Measurements from ENCODE around the gene DCX. TPM values are rescaled to one million over a fixed set of nuclear protein-coding genes. Genes with fewer than 3 reads are reported as not detected.

Gene DCX
- total and polyA plus RNA-seq, 2 donors (not counting 1 experiment from before 2014, with no cell fraction given), result not detected

DNA sequence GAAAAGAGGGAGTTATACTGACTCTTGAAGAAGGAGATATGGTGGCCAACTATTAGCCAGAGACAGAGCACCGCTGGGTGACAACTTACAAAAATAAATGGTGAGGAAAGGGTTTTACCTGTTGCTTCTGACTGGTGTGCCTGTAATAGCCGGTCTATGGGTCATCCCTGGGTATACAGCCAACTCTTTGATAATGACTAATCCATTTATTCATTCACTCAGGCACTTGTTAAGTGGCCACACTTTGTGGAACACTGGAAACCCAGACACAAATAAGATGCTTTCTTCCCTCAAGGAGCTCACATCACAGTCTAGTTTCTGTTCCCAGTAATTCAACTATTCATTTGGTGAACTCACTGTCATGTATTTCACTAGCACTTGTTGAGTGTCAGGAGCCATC is 128.5 kb downstream of the DCX start:
- H3K4me1 ChIP-seq (ENCODE audit: control insufficient read depth, extremely low read depth, insufficient read depth, low read length), result no peaks in the 10 kb centered on the region
- DNase-seq (ENCODE audit: low read depth in 2 of 2), result no peak
- no peaks in the 10 kb centered on the region for H3K9me3 ChIP-seq (ENCODE audit: control insufficient read depth, insufficient read depth, low read depth, low read length)
- H3K4me3 ChIP-seq (replicated peaks in 1 of 4; ENCODE audit: control extremely low read depth in 1 of 4, insufficient read depth in 1 of 4, low read depth in 3 of 4, low read length in 4 of 4), result no peak overlapping the region
- H4K20me1 ChIP-seq (ENCODE audit: control insufficient read depth, extremely low read depth, insufficient read depth, low read length), result no peaks in the 10 kb centered on the region
- no peak overlapping the region for H3K27ac ChIP-seq (ENCODE audit: insufficient read depth, low read length)
- H3K27me3 ChIP-seq (ENCODE audit: control insufficient read depth, insufficient read depth, low read length), result no peaks in the 10 kb centered on the region
- no peak for TF ChIP-seq EZH2 (IDR thresholded peaks at IDR 0.05; ENCODE audit: low read length, missing control alignments)
- TF ChIP-seq, protein P1, sequence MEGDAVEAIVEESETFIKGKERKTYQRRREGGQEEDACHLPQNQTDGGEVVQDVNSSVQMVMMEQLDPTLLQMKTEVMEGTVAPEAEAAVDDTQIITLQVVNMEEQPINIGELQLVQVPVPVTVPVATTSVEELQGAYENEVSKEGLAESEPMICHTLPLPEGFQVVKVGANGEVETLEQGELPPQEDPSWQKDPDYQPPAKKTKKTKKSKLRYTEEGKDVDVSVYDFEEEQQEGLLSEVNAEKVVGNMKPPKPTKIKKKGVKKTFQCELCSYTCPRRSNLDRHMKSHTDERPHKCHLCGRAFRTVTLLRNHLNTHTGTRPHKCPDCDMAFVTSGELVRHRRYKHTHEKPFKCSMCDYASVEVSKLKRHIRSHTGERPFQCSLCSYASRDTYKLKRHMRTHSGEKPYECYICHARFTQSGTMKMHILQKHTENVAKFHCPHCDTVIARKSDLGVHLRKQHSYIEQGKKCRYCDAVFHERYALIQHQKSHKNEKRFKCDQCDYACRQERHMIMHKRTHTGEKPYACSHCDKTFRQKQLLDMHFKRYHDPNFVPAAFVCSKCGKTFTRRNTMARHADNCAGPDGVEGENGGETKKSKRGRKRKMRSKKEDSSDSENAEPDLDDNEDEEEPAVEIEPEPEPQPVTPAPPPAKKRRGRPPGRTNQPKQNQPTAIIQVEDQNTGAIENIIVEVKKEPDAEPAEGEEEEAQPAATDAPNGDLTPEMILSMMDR (conservative IDR thresholded peaks at IDR 0.05 in 1 of 2, IDR thresholded peaks at IDR 0.05 in 1 of 2; ENCODE audit: low read depth in 1 of 2, low read length in 2 of 2), result no peak
- H3K9ac ChIP-seq (ENCODE audit: insufficient read depth, low read length), result no peak overlapping the region
- no peak overlapping the region for H3K4me2 ChIP-seq (ENCODE audit: extremely low read depth, insufficient read depth, low read length)
- H3K79me2 ChIP-seq (ENCODE audit: control insufficient read depth, insufficient read depth, low read length), result no peaks in the 10 kb centered on the region
- H3K36me3 ChIP-seq (ENCODE audit: control insufficient read depth, insufficient read depth, low read length), result no peaks in the 10 kb centered on the region
- no peak overlapping the region for H2AFZ ChIP-seq (ENCODE audit: low read length)

DNA sequence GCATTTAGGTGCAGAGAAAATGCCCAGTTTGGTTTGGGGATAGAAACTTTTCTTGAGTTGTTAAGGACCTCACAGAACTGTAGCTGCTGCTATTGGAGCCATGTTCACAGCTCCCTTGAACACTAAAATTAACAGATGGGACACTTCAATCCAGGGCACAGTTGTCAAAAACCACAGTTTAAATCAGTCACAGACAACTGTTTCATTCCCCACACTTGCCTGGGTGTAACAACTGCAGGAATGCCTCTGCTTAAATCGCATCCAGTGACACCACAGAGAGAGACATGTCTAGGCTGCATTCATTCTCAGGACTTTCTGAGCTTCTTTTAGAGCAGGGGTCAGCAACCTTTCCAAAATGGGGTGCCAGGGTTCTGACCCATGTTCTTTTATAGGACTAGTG is 129.0 kb downstream of the DCX start:
- H3K79me2 ChIP-seq (ENCODE audit: control insufficient read depth, insufficient read depth, low read length), result no peaks in the 10 kb centered on the region

DNA sequence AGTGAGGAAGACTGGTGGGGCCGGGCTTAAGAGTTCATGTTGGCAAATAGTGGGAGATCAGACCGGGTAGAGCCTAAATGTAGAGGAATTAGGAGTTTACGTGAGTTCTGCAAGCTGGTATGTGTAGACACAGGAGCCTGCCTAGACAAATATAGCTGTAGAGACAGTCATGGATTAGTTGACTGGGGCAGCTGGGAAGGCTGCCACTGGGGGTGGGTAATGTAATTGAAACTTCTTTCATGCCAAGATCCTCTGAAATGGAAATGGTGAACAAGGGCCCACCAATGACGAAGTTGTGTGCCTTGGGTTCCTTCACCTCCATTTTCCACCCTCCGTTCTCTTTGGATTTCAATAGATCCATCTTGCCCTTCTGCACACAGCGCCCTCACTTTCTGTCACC is 129.9 kb downstream of the DCX start:
- no peak overlapping the region for H3K4me3 ChIP-seq (replicated peaks in 1 of 4; ENCODE audit: control extremely low read depth in 1 of 4, insufficient read depth in 1 of 4, low read depth in 3 of 4, low read length in 4 of 4)
- no peak overlapping the region for H2AFZ ChIP-seq (ENCODE audit: low read length)
- H3K9ac ChIP-seq (ENCODE audit: insufficient read depth, low read length), result no peak overlapping the region
- H3K27me3 ChIP-seq (ENCODE audit: control insufficient read depth, insufficient read depth, low read length), result no peaks in the 10 kb centered on the region
- no peaks in the 10 kb centered on the region for H3K79me2 ChIP-seq (ENCODE audit: control insufficient read depth, insufficient read depth, low read length)
- no peaks in the 10 kb centered on the region for H4K20me1 ChIP-seq (ENCODE audit: control insufficient read depth, extremely low read depth, insufficient read depth, low read length)
- no peaks in the 10 kb centered on the region for H3K9me3 ChIP-seq (ENCODE audit: control insufficient read depth, insufficient read depth, low read depth, low read length)
- no peak for DNase-seq (ENCODE audit: low read depth in 2 of 2)
- no peak for TF ChIP-seq EZH2 (IDR thresholded peaks at IDR 0.05; ENCODE audit: low read length, missing control alignments)
- TF ChIP-seq, protein P1 (conservative IDR thresholded peaks at IDR 0.05 in 1 of 2, IDR thresholded peaks at IDR 0.05 in 1 of 2; ENCODE audit: low read depth in 1 of 2, low read length in 2 of 2), result no peak
- H3K4me2 ChIP-seq (ENCODE audit: extremely low read depth, insufficient read depth, low read length), result no peak overlapping the region
- H3K4me1 ChIP-seq (ENCODE audit: control insufficient read depth, extremely low read depth, insufficient read depth, low read length), result no peaks in the 10 kb centered on the region
- no peak overlapping the region for H3K27ac ChIP-seq (ENCODE audit: insufficient read depth, low read length)
- H3K36me3 ChIP-seq (ENCODE audit: control insufficient read depth, insufficient read depth, low read length), result no peaks in the 10 kb centered on the region

More for the DNA sequence above, 129.0 kb downstream of the DCX start:
- H3K4me3 ChIP-seq (replicated peaks in 1 of 4; ENCODE audit: control extremely low read depth in 1 of 4, insufficient read depth in 1 of 4, low read depth in 3 of 4, low read length in 4 of 4), result no peak overlapping the region
- H3K27ac ChIP-seq (ENCODE audit: insufficient read depth, low read length), result no peak overlapping the region
- no peak overlapping the region for H3K9ac ChIP-seq (ENCODE audit: insufficient read depth, low read length)
- DNase-seq (ENCODE audit: low read depth in 2 of 2), result no peak
- no peaks in the 10 kb centered on the region for H3K4me1 ChIP-seq (ENCODE audit: control insufficient read depth, extremely low read depth, insufficient read depth, low read length)
- no peaks in the 10 kb centered on the region for H4K20me1 ChIP-seq (ENCODE audit: control insufficient read depth, extremely low read depth, insufficient read depth, low read length)
- no peak overlapping the region for H2AFZ ChIP-seq (ENCODE audit: low read length)
- H3K36me3 ChIP-seq (ENCODE audit: control insufficient read depth, insufficient read depth, low read length), result no peaks in the 10 kb centered on the region
- no peaks in the 10 kb centered on the region for H3K27me3 ChIP-seq (ENCODE audit: control insufficient read depth, insufficient read depth, low read length)
- no peak for TF ChIP-seq EZH2 (IDR thresholded peaks at IDR 0.05; ENCODE audit: low read length, missing control alignments)
- TF ChIP-seq, protein P1 (conservative IDR thresholded peaks at IDR 0.05 in 1 of 2, IDR thresholded peaks at IDR 0.05 in 1 of 2; ENCODE audit: low read depth in 1 of 2, low read length in 2 of 2), result no peak
- no peaks in the 10 kb centered on the region for H3K9me3 ChIP-seq (ENCODE audit: control insufficient read depth, insufficient read depth, low read depth, low read length)
- no peak overlapping the region for H3K4me2 ChIP-seq (ENCODE audit: extremely low read depth, insufficient read depth, low read length)
